ENCODE results near the gene GPR35. TPM values are rescaled to one million over a fixed set of nuclear protein-coding genes. Genes with fewer than 3 reads are reported as not detected.

The GPR35 gene
- total RNA-seq, 1 experiment from 2014 or later: 0.22 TPM

DNA sequence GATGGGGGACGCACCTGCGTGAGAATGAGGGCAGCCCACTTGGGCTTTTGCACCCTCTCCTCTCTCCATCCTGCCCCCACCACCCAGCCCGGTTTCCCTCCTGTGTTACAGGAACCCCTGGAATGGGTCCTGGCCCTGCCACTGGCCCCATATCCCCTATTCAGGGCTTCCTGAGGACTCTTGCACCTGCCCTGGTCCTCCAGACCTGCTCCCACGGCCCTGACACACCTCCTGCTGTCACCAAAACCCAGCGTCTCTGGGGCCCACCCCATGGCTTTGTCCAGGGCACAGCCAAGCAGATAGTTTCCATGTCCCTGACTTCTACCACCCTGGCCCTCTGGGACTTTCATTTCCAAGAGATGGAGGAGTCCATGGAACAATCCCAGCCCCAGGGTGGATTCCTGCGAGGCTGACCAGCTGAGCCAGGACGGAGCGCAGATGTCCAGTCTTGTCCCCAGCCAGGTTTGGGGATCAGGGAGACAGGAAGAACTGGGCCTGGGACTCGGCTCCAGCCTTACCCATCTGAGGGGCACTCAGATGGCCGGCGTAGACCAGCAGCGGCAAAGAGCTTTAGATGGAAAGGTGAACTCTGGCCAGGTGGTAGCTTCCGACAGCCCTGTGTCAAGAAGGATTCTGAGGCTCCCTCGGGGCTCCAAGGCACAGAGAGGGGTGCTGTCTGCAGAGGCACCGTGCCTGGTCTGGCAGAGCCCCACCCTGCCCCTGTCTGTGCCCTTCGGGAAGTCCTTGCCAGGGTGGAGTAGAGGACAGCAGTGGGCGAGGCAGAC is 12.0 kb downstream of the GPR35 start (continued):
- TF ChIP-seq, protein P1, sequence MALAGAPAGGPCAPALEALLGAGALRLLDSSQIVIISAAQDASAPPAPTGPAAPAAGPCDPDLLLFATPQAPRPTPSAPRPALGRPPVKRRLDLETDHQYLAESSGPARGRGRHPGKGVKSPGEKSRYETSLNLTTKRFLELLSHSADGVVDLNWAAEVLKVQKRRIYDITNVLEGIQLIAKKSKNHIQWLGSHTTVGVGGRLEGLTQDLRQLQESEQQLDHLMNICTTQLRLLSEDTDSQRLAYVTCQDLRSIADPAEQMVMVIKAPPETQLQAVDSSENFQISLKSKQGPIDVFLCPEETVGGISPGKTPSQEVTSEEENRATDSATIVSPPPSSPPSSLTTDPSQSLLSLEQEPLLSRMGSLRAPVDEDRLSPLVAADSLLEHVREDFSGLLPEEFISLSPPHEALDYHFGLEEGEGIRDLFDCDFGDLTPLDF (CRISPR knock-in tag; IDR thresholded peaks at IDR 0.05): no peak

DNA sequence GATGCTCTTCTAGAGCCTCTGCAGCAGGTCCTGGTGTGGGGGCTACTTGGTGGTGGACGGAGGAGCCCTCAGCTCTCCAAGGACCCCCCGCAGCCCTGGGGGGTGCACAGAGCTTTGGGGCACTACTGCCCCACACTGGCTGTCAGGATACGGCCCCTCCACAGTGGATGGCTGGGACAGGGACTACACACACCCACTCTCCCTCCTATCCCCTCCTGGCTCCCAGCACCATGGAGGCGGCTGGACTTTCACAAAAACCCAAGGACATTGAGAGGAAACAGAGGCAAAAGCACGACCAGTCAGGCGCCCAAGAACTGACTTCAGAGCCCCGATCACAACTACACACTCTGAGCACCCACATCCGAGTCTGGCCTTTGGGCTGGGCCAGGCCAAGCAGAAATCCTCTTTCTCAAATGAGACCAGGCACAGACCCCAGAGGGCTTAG is 12.6 kb downstream of the GPR35 start:
- Mint-ChIP-seq H3K9me3 (peaks cover 27% of the 10 kb centered on the region), H3K4me3 (no peak overlapping the region), H3K4me1 (no peaks in the 10 kb centered on the region), H3K36me3 (peaks cover 19% of the 10 kb centered on the region), H3K27ac (no peak overlapping the region), H3K27me3 (ENCODE audit: low read depth) (peaks cover 10% of the 10 kb centered on the region)
- DNase-seq (ENCODE audit: low spot score) (no peak), ATAC-seq (no peak)
- ChIA-PET POLR2A (no interaction called here), CTCF (no interaction called here)
- TF ChIP-seq GABPB1 (CRISPR knock-in tag; IDR thresholded peaks at IDR 0.05) (no peak), SMAD3 (CRISPR knock-in tag; IDR thresholded peaks at IDR 0.05; ENCODE audit: borderline replicate concordance) (no peak), NR2C2 (CRISPR knock-in tag; IDR thresholded peaks at IDR 0.05) (no peak)
- TF ChIP-seq, protein P2, sequence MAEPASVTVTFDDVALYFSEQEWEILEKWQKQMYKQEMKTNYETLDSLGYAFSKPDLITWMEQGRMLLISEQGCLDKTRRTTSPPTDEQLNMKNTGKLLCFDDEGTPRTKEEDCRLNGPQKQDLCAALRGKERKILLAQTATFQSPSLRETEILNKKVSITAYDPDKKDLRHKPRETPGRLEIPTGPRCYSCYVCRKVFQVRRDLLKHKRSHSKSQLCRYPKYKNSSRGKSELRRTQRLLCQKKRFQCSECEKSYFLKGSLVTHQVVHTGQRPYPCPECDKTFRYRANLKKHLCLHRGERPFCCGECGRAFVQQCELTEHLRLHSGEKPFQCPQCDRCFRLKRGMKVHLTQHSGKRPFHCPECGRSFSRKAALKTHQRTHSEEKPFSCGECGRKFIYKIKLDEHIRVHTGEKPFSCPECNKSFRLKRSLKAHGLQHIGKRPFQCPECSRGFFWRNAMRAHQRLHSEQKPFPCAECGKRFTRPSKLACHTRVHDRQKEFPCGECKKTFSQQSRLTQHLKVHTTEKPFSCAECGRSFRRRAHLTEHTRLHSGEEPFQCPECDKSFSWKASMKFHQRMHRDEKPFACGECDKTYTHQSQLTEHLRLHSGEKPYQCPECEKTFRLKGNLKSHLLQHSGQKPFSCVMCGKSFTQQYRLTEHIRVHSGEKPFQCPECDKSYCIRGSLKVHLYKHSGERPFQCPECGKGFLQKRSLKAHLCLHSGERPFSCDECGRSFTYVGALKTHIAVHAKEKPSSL (CRISPR knock-in tag; conservative IDR thresholded peaks at IDR 0.05): no peak

DNA sequence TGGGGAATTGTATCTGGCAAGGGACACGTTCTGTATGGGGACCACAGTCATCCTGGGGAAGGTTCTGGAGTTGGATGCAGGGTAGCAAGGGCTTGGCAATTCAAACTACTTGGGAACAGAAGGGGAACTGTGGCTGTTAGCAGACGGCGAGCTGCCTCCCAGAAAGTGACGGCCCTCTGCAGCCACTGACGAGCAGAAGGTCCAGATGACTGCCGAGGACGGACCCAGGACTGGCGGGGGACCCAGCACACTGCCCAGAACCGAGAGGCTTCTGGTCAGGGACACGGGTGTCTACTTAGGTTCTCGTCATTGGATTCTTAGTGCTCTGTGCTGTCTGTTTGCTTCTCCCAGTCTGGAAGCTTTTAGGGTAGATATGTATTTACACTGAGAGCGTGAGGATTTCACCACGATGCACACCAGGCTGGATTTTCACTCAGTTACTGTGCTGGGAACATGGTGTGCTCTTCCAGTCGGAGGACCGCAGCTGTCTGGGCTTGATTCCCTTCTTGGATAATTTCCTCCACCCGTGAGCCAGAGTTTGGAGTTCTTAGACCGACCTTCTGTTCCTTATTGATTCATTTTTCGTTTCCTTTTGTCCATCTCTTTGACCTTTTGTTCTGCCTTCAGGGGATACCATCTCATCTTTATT is 13.4 kb downstream of the GPR35 start:
- Mint-ChIP-seq H3K36me3 (peaks cover 12% of the 10 kb centered on the region), H3K27me3 (ENCODE audit: low read depth) (peaks cover 5% of the 10 kb centered on the region; the same call in 1 of the 2 replicates), H3K27ac (no peak overlapping the region), H3K9me3 (peaks cover 20% of the 10 kb centered on the region), H3K4me3 (no peak overlapping the region), H3K4me1 (no peaks in the 10 kb centered on the region)
- CTCF ChIA-PET: no interaction called here
- DNase-seq (ENCODE audit: low spot score) (no peak), ATAC-seq (no peak)
- POLR2A ChIA-PET: no interaction called here
- TF ChIP-seq SP1 (CRISPR knock-in tag; conservative IDR thresholded peaks at IDR 0.05): no peak

DNA sequence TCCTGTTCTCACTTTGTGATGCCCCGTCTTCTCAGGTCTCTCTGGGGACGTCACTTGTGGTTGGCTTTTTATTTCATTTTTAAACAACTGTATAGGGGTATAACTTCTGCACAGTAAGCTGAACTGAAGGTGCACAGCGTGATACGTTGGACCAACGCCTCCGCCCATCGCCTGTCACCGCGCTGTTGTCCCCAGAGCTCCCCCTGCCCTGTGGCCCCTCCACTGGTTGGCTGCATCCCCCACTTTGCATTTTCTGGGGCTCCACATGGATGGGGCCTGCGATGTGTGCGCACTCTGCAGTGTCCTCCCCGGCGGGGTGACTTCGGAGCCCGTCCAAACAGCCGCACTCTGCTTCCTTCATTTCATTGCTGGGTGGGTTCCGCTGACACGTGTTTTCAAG is 14.3 kb downstream of the GPR35 start:
- no peak overlapping the region for H3K27ac Mint-ChIP-seq
- DNase-seq (ENCODE audit: low spot score) (no peak), ATAC-seq (no peak)
- H3K4me3 Mint-ChIP-seq: no peak overlapping the region
- CTCF ChIA-PET: no interaction called here
- H3K27me3 Mint-ChIP-seq (ENCODE audit: low read depth): peaks cover 3% of the 10 kb centered on the region; the same call in 1 of the 2 replicates
- H3K9me3 Mint-ChIP-seq: peaks cover 11% of the 10 kb centered on the region
- H3K36me3 Mint-ChIP-seq: peaks cover 5% of the 10 kb centered on the region
- POLR2A ChIA-PET: no interaction called here
- no peaks in the 10 kb centered on the region for H3K4me1 Mint-ChIP-seq
- TF ChIP-seq CREM (CRISPR knock-in tag; IDR thresholded peaks at IDR 0.05): no peak
- TF ChIP-seq ZNF138 (CRISPR knock-in tag; conservative IDR thresholded peaks at IDR 0.05): no peak
- TF ChIP-seq, protein P3, sequence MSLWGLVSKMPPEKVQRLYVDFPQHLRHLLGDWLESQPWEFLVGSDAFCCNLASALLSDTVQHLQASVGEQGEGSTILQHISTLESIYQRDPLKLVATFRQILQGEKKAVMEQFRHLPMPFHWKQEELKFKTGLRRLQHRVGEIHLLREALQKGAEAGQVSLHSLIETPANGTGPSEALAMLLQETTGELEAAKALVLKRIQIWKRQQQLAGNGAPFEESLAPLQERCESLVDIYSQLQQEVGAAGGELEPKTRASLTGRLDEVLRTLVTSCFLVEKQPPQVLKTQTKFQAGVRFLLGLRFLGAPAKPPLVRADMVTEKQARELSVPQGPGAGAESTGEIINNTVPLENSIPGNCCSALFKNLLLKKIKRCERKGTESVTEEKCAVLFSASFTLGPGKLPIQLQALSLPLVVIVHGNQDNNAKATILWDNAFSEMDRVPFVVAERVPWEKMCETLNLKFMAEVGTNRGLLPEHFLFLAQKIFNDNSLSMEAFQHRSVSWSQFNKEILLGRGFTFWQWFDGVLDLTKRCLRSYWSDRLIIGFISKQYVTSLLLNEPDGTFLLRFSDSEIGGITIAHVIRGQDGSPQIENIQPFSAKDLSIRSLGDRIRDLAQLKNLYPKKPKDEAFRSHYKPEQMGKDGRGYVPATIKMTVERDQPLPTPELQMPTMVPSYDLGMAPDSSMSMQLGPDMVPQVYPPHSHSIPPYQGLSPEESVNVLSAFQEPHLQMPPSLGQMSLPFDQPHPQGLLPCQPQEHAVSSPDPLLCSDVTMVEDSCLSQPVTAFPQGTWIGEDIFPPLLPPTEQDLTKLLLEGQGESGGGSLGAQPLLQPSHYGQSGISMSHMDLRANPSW (CRISPR knock-in tag; conservative IDR thresholded peaks at IDR 0.05; ENCODE audit: low read depth): no peak
- no peak for TF ChIP-seq SP1 (CRISPR knock-in tag; conservative IDR thresholded peaks at IDR 0.05)
- TF ChIP-seq, protein P1 (CRISPR knock-in tag; IDR thresholded peaks at IDR 0.05): no peak
- no peak for TF ChIP-seq JAZF1 (CRISPR knock-in tag; IDR thresholded peaks at IDR 0.05)
- no peak for TF ChIP-seq ZNF219 (CRISPR knock-in tag; IDR thresholded peaks at IDR 0.05; ENCODE audit: borderline replicate concordance)
- no peak for TF ChIP-seq SOX15 (CRISPR knock-in tag; IDR thresholded peaks at IDR 0.05)
- TF ChIP-seq, protein P4, sequence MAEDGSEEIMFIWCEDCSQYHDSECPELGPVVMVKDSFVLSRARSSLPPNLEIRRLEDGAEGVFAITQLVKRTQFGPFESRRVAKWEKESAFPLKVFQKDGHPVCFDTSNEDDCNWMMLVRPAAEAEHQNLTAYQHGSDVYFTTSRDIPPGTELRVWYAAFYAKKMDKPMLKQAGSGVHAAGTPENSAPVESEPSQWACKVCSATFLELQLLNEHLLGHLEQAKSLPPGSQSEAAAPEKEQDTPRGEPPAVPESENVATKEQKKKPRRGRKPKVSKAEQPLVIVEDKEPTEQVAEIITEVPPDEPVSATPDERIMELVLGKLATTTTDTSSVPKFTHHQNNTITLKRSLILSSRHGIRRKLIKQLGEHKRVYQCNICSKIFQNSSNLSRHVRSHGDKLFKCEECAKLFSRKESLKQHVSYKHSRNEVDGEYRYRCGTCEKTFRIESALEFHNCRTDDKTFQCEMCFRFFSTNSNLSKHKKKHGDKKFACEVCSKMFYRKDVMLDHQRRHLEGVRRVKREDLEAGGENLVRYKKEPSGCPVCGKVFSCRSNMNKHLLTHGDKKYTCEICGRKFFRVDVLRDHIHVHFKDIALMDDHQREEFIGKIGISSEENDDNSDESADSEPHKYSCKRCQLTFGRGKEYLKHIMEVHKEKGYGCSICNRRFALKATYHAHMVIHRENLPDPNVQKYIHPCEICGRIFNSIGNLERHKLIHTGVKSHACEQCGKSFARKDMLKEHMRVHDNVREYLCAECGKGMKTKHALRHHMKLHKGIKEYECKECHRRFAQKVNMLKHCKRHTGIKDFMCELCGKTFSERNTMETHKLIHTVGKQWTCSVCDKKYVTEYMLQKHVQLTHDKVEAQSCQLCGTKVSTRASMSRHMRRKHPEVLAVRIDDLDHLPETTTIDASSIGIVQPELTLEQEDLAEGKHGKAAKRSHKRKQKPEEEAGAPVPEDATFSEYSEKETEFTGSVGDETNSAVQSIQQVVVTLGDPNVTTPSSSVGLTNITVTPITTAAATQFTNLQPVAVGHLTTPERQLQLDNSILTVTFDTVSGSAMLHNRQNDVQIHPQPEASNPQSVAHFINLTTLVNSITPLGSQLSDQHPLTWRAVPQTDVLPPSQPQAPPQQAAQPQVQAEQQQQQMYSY (CRISPR knock-in tag; IDR thresholded peaks at IDR 0.05): no peak
- no peak for TF ChIP-seq NFATC4 (CRISPR knock-in tag; IDR thresholded peaks at IDR 0.05)
- TF ChIP-seq, protein P5, sequence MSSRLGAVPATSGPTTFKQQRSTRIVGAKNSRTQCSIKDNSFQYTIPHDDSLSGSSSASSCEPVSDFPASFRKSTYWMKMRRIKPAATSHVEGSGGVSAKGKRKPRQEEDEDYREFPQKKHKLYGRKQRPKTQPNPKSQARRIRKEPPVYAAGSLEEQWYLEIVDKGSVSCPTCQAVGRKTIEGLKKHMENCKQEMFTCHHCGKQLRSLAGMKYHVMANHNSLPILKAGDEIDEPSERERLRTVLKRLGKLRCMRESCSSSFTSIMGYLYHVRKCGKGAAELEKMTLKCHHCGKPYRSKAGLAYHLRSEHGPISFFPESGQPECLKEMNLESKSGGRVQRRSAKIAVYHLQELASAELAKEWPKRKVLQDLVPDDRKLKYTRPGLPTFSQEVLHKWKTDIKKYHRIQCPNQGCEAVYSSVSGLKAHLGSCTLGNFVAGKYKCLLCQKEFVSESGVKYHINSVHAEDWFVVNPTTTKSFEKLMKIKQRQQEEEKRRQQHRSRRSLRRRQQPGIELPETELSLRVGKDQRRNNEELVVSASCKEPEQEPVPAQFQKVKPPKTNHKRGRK (CRISPR knock-in tag; IDR thresholded peaks at IDR 0.05; ENCODE audit: borderline replicate concordance): no peak
